ENCODE measurements around the gene SOX2. TPM values are rescaled to one million over a fixed set of nuclear protein-coding genes. Genes with fewer than 3 reads are reported as not detected.
"Not testable (repeated sequence)": the region's sequence is repeated elsewhere in the genome, so short reads cannot be mapped to it uniquely, and the experiment has no call there.

SOX2 gene

GRCh38 chr3:181761906-181762305, 50.2 kb downstream of the SOX2 start:
- no peak for DNase-seq (ENCODE audit: low spot score)
- no peak overlapping the region for H3K4ac ChIP-seq (ENCODE audit: low read length)
- H3K4me1 ChIP-seq (ENCODE audit: control insufficient read depth in 2 of 2, insufficient read depth in 1 of 2, low read depth in 1 of 2, low read length in 2 of 2) = peaks cover 5 to 20% of the 10 kb centered on the region in 2 donors
- no peak overlapping the region for H3K18ac ChIP-seq (ENCODE audit: low read length)
- no peak overlapping the region for H4K91ac ChIP-seq (ENCODE audit: low read depth, low read length, poor library complexity)
- no peaks in the 10 kb centered on the region for H3K9me3 ChIP-seq (replicated peaks in 1 of 2; ENCODE audit: control insufficient read depth in 2 of 2, insufficient read depth in 1 of 2, low read depth in 1 of 2, low read length in 2 of 2)
- no peak overlapping the region for H3K9ac ChIP-seq (ENCODE audit: low read depth, low read length, poor library complexity)
- H3K79me1 ChIP-seq (ENCODE audit: low read depth, low read length) = no peaks in the 10 kb centered on the region
- no peak overlapping the region for H3K14ac ChIP-seq (ENCODE audit: low read length)
- H2BK120ac ChIP-seq (ENCODE audit: low read depth, low read length) = no peak overlapping the region
- H4K8ac ChIP-seq (ENCODE audit: low read depth, low read length) = no peak overlapping the region
- no peak overlapping the region for H3K27ac ChIP-seq (replicated peaks; ENCODE audit: low read length)
- H2AFZ ChIP-seq (ENCODE audit: low read length) = no peak overlapping the region
- no peak overlapping the region for H3K4me2 ChIP-seq (ENCODE audit: insufficient read depth, low read length, poor library complexity, severe bottlenecking)
- H2BK15ac ChIP-seq (ENCODE audit: low read length) = no peak overlapping the region
- no peak overlapping the region for H2AK5ac ChIP-seq (ENCODE audit: low read depth, low read length)
- no peak overlapping the region for H2BK5ac ChIP-seq (ENCODE audit: low read length)
- H3K27me3 ChIP-seq (ENCODE audit: control insufficient read depth in 3 of 3, insufficient read depth in 3 of 3, low read depth in 1 of 3, low read length in 3 of 3) = no peaks in the 10 kb centered on the region
- H3K36me3 ChIP-seq (replicated peaks in 1 of 2; ENCODE audit: control insufficient read depth in 2 of 2, insufficient read depth in 2 of 2, low read length in 2 of 2) = no peaks in the 10 kb centered on the region
- H3K23ac ChIP-seq (ENCODE audit: low read depth, low read length, poor library complexity) = no peak overlapping the region
- no peak overlapping the region for H2BK12ac ChIP-seq (ENCODE audit: low read length)
- no peak overlapping the region for H3K4me3 ChIP-seq (ENCODE audit: low read length in 2 of 2)
- WGBS, 2 donors (ENCODE audit: extremely low coverage in 2 of 2, insufficient read length in 2 of 2, insufficient replicate concordance in 1 of 2) = no CpG with 5 or more reads among the region's 6 CpGs

DNA sequence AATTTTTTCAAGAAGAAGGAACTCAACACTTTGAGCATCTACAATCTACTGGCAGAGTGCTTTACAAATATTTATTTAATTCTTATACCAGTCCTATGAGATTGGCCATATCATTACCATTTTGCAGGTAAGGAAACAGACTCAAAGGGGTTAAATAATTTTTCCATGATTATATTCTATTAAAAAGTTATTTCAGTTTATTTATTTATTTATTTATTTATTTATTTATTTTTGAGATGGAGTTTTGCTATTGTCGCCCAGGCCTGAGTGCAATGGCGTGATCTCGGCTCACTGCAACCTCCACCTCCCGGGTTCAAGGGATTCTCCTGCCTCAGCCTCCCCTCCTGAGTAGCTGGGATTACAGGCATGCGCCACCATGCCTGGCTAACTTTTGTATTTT, 52.3 kb downstream of the SOX2 start:
- not testable (repeated sequence) for H3K23ac ChIP-seq (ENCODE audit: low read depth, low read length, poor library complexity); H3K36me3 ChIP-seq (replicated peaks in 1 of 2; ENCODE audit: control insufficient read depth in 2 of 2, insufficient read depth in 2 of 2, low read length in 2 of 2); H2BK5ac ChIP-seq (ENCODE audit: low read length); H2AK5ac ChIP-seq (ENCODE audit: low read depth, low read length); H3K14ac ChIP-seq (ENCODE audit: low read length); H3K4me3 ChIP-seq (ENCODE audit: low read length in 2 of 2); H3K4me2 ChIP-seq (ENCODE audit: insufficient read depth, low read length, poor library complexity, severe bottlenecking); H3K27me3 ChIP-seq (ENCODE audit: control insufficient read depth in 3 of 3, insufficient read depth in 3 of 3, low read depth in 1 of 3, low read length in 3 of 3); H2AFZ ChIP-seq (ENCODE audit: low read length); H4K91ac ChIP-seq (ENCODE audit: low read depth, low read length, poor library complexity); H3K4ac ChIP-seq (ENCODE audit: low read length); H3K27ac ChIP-seq (replicated peaks; ENCODE audit: low read length); DNase-seq (ENCODE audit: low spot score); H4K8ac ChIP-seq (ENCODE audit: low read depth, low read length); H3K9me3 ChIP-seq (replicated peaks in 1 of 2; ENCODE audit: control insufficient read depth in 2 of 2, insufficient read depth in 1 of 2, low read depth in 1 of 2, low read length in 2 of 2); H3K9ac ChIP-seq (ENCODE audit: low read depth, low read length, poor library complexity); H2BK120ac ChIP-seq (ENCODE audit: low read depth, low read length); H2BK15ac ChIP-seq (ENCODE audit: low read length); H3K79me1 ChIP-seq (ENCODE audit: low read depth, low read length); H2BK12ac ChIP-seq (ENCODE audit: low read length); H3K18ac ChIP-seq (ENCODE audit: low read length)
- no CpG with 5 or more reads among the region's 5 CpGs for WGBS, 2 donors (ENCODE audit: extremely low coverage in 2 of 2, insufficient read length in 2 of 2, insufficient replicate concordance in 1 of 2)
- peaks cover 5 to 10% of the 10 kb centered on the region in 2 donors for H3K4me1 ChIP-seq (ENCODE audit: control insufficient read depth in 2 of 2, insufficient read depth in 1 of 2, low read depth in 1 of 2, low read length in 2 of 2)

Small RNA genes within 50 kb of the gene (small RNA-seq; reads per million reads assigned to genes)
- not detected for gene RF01954 (ENCODE audit: insufficient read depth)

Measured in neuronal stem cell (in vitro differentiated cells).